Measurements from ENCODE around the gene DENND10.

Gene DENND10

DNA sequence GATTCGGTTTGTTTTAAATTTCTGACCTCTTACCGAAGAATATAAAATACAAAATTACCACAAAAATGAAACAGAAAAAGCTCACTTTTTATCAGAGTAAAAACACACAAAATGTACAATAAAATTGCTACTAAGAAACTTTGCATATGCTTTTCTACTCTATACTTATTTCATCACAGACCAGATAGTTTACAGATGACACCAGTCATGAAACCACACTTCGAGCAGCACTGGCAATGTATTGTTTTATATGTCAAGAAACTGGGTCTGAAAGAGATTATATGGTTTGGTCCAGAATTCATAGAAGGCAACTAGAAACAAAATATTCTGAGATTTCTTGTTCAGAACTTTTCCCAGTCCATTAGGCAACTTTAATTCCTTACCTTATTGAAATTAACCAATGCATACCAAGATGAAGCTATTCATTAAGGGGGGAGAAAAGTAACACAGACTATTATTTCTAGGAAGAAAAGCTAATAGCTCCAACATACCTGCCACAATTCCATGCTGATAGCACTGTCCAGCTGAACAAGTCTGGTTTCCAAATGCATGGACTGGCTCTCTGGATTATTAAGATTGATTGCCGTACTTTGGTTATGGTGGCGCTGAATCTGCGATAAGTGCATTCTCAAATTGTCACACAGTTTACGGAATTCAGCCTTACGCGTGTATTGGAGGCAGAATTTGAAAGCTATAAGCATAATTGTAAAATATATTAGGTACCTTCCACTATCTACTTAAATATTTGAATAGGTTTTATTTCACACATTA lies 33.3 kb upstream of the DENND10 start:
- Histone ChIP-seq H3K9ac (ENCODE audit: insufficient read length, low read depth) (no peak overlapping the region), H3K27me3 (ENCODE audit: insufficient read depth, insufficient read length) (no peaks in the 10 kb centered on the region), H3K4me3 (ENCODE audit: insufficient read length, low read depth) (no peak overlapping the region), H3K4me1 (ENCODE audit: insufficient read depth, insufficient read length) (no peaks in the 10 kb centered on the region), H3K9me3 (ENCODE audit: insufficient read depth, low read length) (no peaks in the 10 kb centered on the region), H3K36me3 (ENCODE audit: insufficient read depth, insufficient read length, low read length) (peaks cover 75% of the 10 kb centered on the region)
- TF ChIP-seq SUZ12 (IDR thresholded peaks at IDR 0.05; ENCODE audit: extremely low read depth, insufficient read depth, insufficient read length), result no peak
- no peak for TF ChIP-seq ZNF274 (IDR thresholded peaks at IDR 0.05; ENCODE audit: low read depth, low read length)
- no peak for TF ChIP-seq YY1 (IDR thresholded peaks at IDR 0.05; ENCODE audit: insufficient read depth, insufficient read length)
- no peak for DNase-seq (ENCODE audit: low read depth, low spot score)

DNA sequence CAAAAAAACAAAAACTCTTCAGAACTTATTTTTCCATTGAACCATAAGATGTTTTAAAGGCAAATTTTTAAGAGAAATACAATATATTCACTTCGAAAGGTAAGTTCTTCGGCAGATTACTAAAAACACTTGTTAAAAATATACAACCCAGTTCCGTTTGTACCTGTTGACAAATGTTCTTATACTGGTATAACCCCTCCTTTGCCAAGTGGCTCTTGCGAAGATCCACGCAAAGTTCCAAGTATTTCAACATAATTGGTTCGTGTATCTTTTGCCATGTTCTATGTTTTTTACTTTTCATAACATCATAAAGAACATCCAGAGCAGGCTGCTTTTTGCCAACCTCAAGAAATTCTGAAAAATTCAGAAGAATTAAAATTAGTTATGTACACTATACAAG lies 30.3 kb upstream of the DENND10 start:
- H3K36me3 ChIP-seq (ENCODE audit: insufficient read depth, insufficient read length, low read length), result peaks cover 58% of the 10 kb centered on the region
- H3K4me1 ChIP-seq (ENCODE audit: insufficient read depth, insufficient read length), result no peaks in the 10 kb centered on the region
- H3K9me3 ChIP-seq (ENCODE audit: insufficient read depth, low read length), result no peaks in the 10 kb centered on the region
- H3K27me3 ChIP-seq (ENCODE audit: insufficient read depth, insufficient read length), result no peaks in the 10 kb centered on the region
- TF ChIP-seq YY1 (IDR thresholded peaks at IDR 0.05; ENCODE audit: insufficient read depth, insufficient read length) (no peak), ZNF274 (IDR thresholded peaks at IDR 0.05; ENCODE audit: low read depth, low read length) (no peak), SUZ12 (IDR thresholded peaks at IDR 0.05; ENCODE audit: extremely low read depth, insufficient read depth, insufficient read length) (no peak)
- DNase-seq (ENCODE audit: low read depth, low spot score), result no peak
- no peak overlapping the region for H3K4me3 ChIP-seq (ENCODE audit: insufficient read length, low read depth)
- no peak overlapping the region for H3K9ac ChIP-seq (ENCODE audit: insufficient read length, low read depth)

- no peak for DNase-seq (ENCODE audit: low read depth, low spot score)
- peak overlapping the region; percentile 93 for H3K4me3 ChIP-seq (ENCODE audit: insufficient read length, low read depth)
- H3K9me3 ChIP-seq (ENCODE audit: insufficient read depth, low read length), result no peaks in the 10 kb centered on the region
- no peaks in the 10 kb centered on the region for H3K4me1 ChIP-seq (ENCODE audit: insufficient read depth, insufficient read length)
- H3K36me3 ChIP-seq (ENCODE audit: insufficient read depth, insufficient read length, low read length), result peaks cover 22% of the 10 kb centered on the region
- H3K9ac ChIP-seq (ENCODE audit: insufficient read length, low read depth), result peak overlapping the region; percentile 97
- TF ChIP-seq SUZ12 (IDR thresholded peaks at IDR 0.05; ENCODE audit: extremely low read depth, insufficient read depth, insufficient read length) (no peak), ZNF274 (IDR thresholded peaks at IDR 0.05; ENCODE audit: low read depth, low read length) (no peak), YY1 (IDR thresholded peaks at IDR 0.05; ENCODE audit: insufficient read depth, insufficient read length) (no peak)
- H3K27me3 ChIP-seq (ENCODE audit: insufficient read depth, insufficient read length), result no peaks in the 10 kb centered on the region
Measured at GRCh38 chr10:119078422-119079179, 25.3 kb upstream of the DENND10 start.

GRCh38 chr10:119079599-119080520 lies 24.1 kb upstream of the DENND10 start:
- TF ChIP-seq ZNF274 (IDR thresholded peaks at IDR 0.05; ENCODE audit: low read depth, low read length) (no peak), YY1 (IDR thresholded peaks at IDR 0.05; ENCODE audit: insufficient read depth, insufficient read length) (no peak), SUZ12 (IDR thresholded peaks at IDR 0.05; ENCODE audit: extremely low read depth, insufficient read depth, insufficient read length) (no peak)
- Histone ChIP-seq H3K4me3 (ENCODE audit: insufficient read length, low read depth) (peak overlapping the region; percentile 93), H3K36me3 (ENCODE audit: insufficient read depth, insufficient read length, low read length) (peaks cover 15% of the 10 kb centered on the region), H3K27me3 (ENCODE audit: insufficient read depth, insufficient read length) (no peaks in the 10 kb centered on the region), H3K9me3 (ENCODE audit: insufficient read depth, low read length) (no peaks in the 10 kb centered on the region), H3K4me1 (ENCODE audit: insufficient read depth, insufficient read length) (no peaks in the 10 kb centered on the region), H3K9ac (ENCODE audit: insufficient read length, low read depth) (peak overlapping the region; percentile 97)
- DNase-seq (ENCODE audit: low read depth, low spot score), result no peak

DNA sequence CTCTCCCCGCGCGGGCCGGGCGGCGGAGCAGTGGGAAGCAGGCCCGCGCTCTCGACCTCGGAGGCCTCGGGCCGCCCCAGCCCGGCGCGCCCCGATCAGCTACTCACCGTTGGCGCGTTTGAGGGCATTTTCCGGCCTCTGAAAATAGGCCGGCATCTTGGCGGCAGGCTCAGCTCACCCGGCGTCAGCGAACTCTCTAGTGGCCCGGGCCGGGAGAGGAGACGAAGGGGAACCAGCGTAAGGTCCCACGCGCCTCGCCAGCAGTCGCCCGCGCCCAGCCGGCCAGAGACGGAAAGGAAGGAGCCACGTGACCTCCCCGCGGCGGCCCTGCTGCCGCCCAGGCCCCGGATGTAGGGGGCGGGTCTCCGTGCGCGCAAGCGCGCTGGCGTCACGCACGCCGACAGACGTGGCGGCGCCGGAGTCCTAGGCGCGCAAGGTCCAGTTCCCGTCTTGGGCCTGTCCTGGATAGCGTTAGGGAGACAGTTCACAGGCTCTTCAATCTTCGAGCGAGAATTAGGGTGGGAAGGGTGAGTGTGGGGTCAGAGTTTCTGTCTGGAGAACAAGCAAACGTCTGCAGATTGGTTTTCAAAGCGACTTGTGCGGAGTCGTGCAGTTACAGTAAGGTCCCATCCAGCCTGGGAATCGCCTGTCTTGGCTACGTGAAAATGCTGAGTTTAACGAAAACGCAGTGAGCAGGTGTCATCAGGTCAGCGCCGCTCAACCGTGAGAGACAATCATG lies 23.2 kb upstream of the DENND10 start, which contains the start of gene EIF3A:
EIF3A (minus strand) TSS at position 297 of the 739 bp plus-strand sequence; CDS start at position 156, 141 bp downstream.
- Histone ChIP-seq H3K4me3 (ENCODE audit: insufficient read length, low read depth) (peak within 1 kb of the TSS; percentile 93), H3K27me3 (ENCODE audit: insufficient read depth, insufficient read length) (no peaks in the 10 kb centered on the region), H3K36me3 (ENCODE audit: insufficient read depth, insufficient read length, low read length) (peaks cover 15% of the 10 kb centered on the region), H3K9me3 (ENCODE audit: insufficient read depth, low read length) (no peaks in the 10 kb centered on the region), H3K9ac (ENCODE audit: insufficient read length, low read depth) (peak within 1 kb of the TSS; percentile 97), H3K4me1 (ENCODE audit: insufficient read depth, insufficient read length) (peaks cover 2% of the 10 kb centered on the region)
- no peak for TF ChIP-seq ZNF274 (IDR thresholded peaks at IDR 0.05; ENCODE audit: low read depth, low read length)
- TF ChIP-seq SUZ12 (IDR thresholded peaks at IDR 0.05; ENCODE audit: extremely low read depth, insufficient read depth, insufficient read length), result no peak
- TF ChIP-seq YY1 (IDR thresholded peaks at IDR 0.05; ENCODE audit: insufficient read depth, insufficient read length), result no peak
- DNase-seq (ENCODE audit: low read depth, low spot score), result peak; percentile 85

- Histone ChIP-seq H3K9me3 (ENCODE audit: insufficient read depth, low read length) (no peaks in the 10 kb centered on the region), H3K27me3 (ENCODE audit: insufficient read depth, insufficient read length) (no peaks in the 10 kb centered on the region), H3K4me3 (ENCODE audit: insufficient read length, low read depth) (no peak overlapping the region), H3K4me1 (ENCODE audit: insufficient read depth, insufficient read length) (peaks cover 2% of the 10 kb centered on the region), H3K9ac (ENCODE audit: insufficient read length, low read depth) (no peak overlapping the region), H3K36me3 (ENCODE audit: insufficient read depth, insufficient read length, low read length) (peaks cover 1% of the 10 kb centered on the region)
- DNase-seq (ENCODE audit: low read depth, low spot score), result no peak
- no peak for TF ChIP-seq SUZ12 (IDR thresholded peaks at IDR 0.05; ENCODE audit: extremely low read depth, insufficient read depth, insufficient read length)
- TF ChIP-seq ZNF274 (IDR thresholded peaks at IDR 0.05; ENCODE audit: low read depth, low read length), result no peak
- TF ChIP-seq YY1 (IDR thresholded peaks at IDR 0.05; ENCODE audit: insufficient read depth, insufficient read length), result no peak
Measured at GRCh38 chr10:119084896-119085295, 19.0 kb upstream of the DENND10 start.

All from NT2/D1 (cell line).